Measurements from ENCODE around the gene RRAGD. TPM values are rescaled to one million over a fixed set of nuclear protein-coding genes. Genes with fewer than 3 reads are reported as not detected.

Gene RRAGD
- total and polyA plus RNA-seq, 2 experiments from 2014 or later = 7.0 to 20.1 TPM

DNA sequence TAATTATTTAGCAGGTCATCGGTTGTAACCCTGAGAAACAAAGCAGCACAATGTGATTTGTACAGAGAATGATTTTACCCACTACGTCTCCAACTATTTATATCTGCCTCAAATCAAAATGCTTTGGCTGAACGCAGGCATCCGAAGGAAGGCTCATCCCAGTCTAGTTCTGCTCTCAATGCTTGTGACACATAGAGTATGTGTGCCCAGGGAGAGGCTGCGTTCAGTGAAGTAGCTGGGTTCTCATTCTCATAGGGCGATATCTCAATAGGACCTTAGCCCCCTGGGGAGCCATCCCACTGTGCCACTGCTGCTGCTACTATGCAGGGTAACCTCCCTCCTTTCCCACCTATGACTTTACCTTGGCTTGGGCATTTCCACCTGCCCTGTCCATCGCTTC lies 97.4 kb downstream of the RRAGD start (continued):
- TF ChIP-seq, protein P1, sequence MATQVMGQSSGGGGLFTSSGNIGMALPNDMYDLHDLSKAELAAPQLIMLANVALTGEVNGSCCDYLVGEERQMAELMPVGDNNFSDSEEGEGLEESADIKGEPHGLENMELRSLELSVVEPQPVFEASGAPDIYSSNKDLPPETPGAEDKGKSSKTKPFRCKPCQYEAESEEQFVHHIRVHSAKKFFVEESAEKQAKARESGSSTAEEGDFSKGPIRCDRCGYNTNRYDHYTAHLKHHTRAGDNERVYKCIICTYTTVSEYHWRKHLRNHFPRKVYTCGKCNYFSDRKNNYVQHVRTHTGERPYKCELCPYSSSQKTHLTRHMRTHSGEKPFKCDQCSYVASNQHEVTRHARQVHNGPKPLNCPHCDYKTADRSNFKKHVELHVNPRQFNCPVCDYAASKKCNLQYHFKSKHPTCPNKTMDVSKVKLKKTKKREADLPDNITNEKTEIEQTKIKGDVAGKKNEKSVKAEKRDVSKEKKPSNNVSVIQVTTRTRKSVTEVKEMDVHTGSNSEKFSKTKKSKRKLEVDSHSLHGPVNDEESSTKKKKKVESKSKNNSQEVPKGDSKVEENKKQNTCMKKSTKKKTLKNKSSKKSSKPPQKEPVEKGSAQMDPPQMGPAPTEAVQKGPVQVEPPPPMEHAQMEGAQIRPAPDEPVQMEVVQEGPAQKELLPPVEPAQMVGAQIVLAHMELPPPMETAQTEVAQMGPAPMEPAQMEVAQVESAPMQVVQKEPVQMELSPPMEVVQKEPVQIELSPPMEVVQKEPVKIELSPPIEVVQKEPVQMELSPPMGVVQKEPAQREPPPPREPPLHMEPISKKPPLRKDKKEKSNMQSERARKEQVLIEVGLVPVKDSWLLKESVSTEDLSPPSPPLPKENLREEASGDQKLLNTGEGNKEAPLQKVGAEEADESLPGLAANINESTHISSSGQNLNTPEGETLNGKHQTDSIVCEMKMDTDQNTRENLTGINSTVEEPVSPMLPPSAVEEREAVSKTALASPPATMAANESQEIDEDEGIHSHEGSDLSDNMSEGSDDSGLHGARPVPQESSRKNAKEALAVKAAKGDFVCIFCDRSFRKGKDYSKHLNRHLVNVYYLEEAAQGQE (IDR thresholded peaks at IDR 0.05; ENCODE audit: unreplicated experiment) = no peak

Other genes with a start within 250 kb of the RRAGD start
- 0.14 and 0.16 TPM in 2 replicates for gene GABRR1, start 194.9 kb downstream of the RRAGD start, total RNA-seq (2014; rRNA removed; shearing (Covaris generic))
- gene GABRR1, start 194.9 kb downstream of the RRAGD start, polyA plus RNA-seq (2016; fragmentation: Nextera tagmentation; extraction: Ambion mirVana) = 0.12 and 0.37 TPM in 2 replicates
- gene GABRR2, start 97.0 kb downstream of the RRAGD start, total RNA-seq (2014; rRNA removed; shearing (Covaris generic)) = 0.39 TPM in 1 of 2 replicates, not detected in the other
- gene GABRR2, start 97.0 kb downstream of the RRAGD start, polyA plus RNA-seq (2016; fragmentation: Nextera tagmentation; extraction: Ambion mirVana) = not detected in 2 replicates
- 10.3 and 13.1 TPM in 2 replicates for gene UBE2J1, start 59.6 kb downstream of the RRAGD start, total RNA-seq (2014; rRNA removed; shearing (Covaris generic))
- 6.4 and 7.5 TPM in 2 replicates for gene UBE2J1, start 59.6 kb downstream of the RRAGD start, polyA plus RNA-seq (2016; fragmentation: Nextera tagmentation; extraction: Ambion mirVana)
- gene ANKRD6, start 20.9 kb upstream of the RRAGD start, total RNA-seq (2014; rRNA removed; shearing (Covaris generic)) = 9.2 and 20.4 TPM in 2 replicates
- 2.1 and 3.2 TPM in 2 replicates for gene ANKRD6, start 20.9 kb upstream of the RRAGD start, polyA plus RNA-seq (2016; fragmentation: Nextera tagmentation; extraction: Ambion mirVana)
- gene LYRM2, start 226.5 kb upstream of the RRAGD start, total RNA-seq (2014; rRNA removed; shearing (Covaris generic)) = 13.0 and 20.3 TPM in 2 replicates
- gene LYRM2, start 226.5 kb upstream of the RRAGD start, polyA plus RNA-seq (2016; fragmentation: Nextera tagmentation; extraction: Ambion mirVana) = 48.9 and 67.3 TPM in 2 replicates